H9 (cell line): ENCODE data around the gene CD2. TPM values are rescaled to one million over a fixed set of nuclear protein-coding genes. Genes with fewer than 3 reads are reported as not detected.

ENCODE experiments used
- DNase-seq: peaks from one replicate; pipeline ENCODE4 v3.0.0-alpha.2; 2017
- H2AFZ ChIP-seq: one replicate; pipeline ENCODE4 v1.6.1; 2013; ENCODE audit warnings: mild to moderate bottlenecking, low read length, control low read depth, moderate library complexity
- H2AK5ac ChIP-seq: 2 replicates; pipeline ENCODE4 v1.6.1; 2013; ENCODE audit warnings: low read length, control low read depth, mixed read lengths; ENCODE audit not compliant: insufficient read length
- H2BK120ac ChIP-seq: one replicate; pipeline ENCODE4 v1.6.1; 2013; ENCODE audit warnings: low read depth, mild to moderate bottlenecking, low read length, control low read depth, inconsistent platforms; ENCODE audit not compliant: poor library complexity, severe bottlenecking
- H2BK12ac ChIP-seq: 2 replicates; pipeline ENCODE4 v1.6.1; 2013; ENCODE audit warnings: low read length, control low read depth, mixed read lengths, low read depth; ENCODE audit not compliant: insufficient read length
- H2BK15ac ChIP-seq: 2 replicates; pipeline ENCODE4 v1.6.1; 2013; ENCODE audit warnings: low read depth, low read length, control low read depth
- H2BK20ac ChIP-seq: one replicate; pipeline ENCODE4 v1.6.1; 2013; ENCODE audit warnings: low read depth, mild to moderate bottlenecking, low read length, control low read depth, inconsistent platforms; ENCODE audit not compliant: poor library complexity, severe bottlenecking
- H2BK5ac ChIP-seq: 2 replicates; pipeline ENCODE4 v1.6.1; 2013; ENCODE audit warnings: low read length, control low read depth, mixed read lengths; ENCODE audit not compliant: insufficient read length
- H3K14ac ChIP-seq: 2 replicates; pipeline ENCODE4 v1.6.1; 2013; ENCODE audit warnings: low read length, control low read depth; ENCODE audit not compliant: insufficient read depth
- H3K18ac ChIP-seq: 2 replicates; pipeline ENCODE4 v1.6.1; 2013; ENCODE audit warnings: low read depth, mild to moderate bottlenecking, mixed read lengths, low read length, control low read depth; ENCODE audit not compliant: insufficient read length
- H3K23ac ChIP-seq: 2 replicates; pipeline ENCODE4 v1.6.1; 2013; ENCODE audit warnings: low read length, control low read depth, mixed read lengths, low read depth; ENCODE audit not compliant: insufficient read length
- H3K23me2 ChIP-seq: 2 replicates; pipeline ENCODE4 v1.6.1; 2013; ENCODE audit warnings: low read depth, mild to moderate bottlenecking, mixed read lengths, low read length, control low read depth; ENCODE audit not compliant: insufficient read length, poor library complexity, severe bottlenecking
- H3K27ac ChIP-seq: 2 replicates; pipeline ENCODE4 v1.5.1; 2013; ENCODE audit warnings: low read length, control low read depth, mixed read lengths, low read depth; ENCODE audit not compliant: insufficient read length
- H3K27me3 ChIP-seq: 2 replicates; pipeline ENCODE4 v1.6.1; 2013; ENCODE audit warnings: low read length, control low read depth, inconsistent platforms; ENCODE audit not compliant: insufficient read depth
- H3K4ac ChIP-seq: 2 replicates; pipeline ENCODE4 v1.6.1; 2013; ENCODE audit warnings: low read depth, mild to moderate bottlenecking, control low read depth, inconsistent platforms, low read length, moderate library complexity
- H3K4me1 ChIP-seq: 2 replicates; pipeline ENCODE4 v1.6.1; 2013; ENCODE audit warnings: low read length, control low read depth, inconsistent platforms; ENCODE audit not compliant: insufficient read depth
- H3K4me2 ChIP-seq: 2 replicates; pipeline ENCODE4 v1.6.1; 2013; ENCODE audit warnings: low read length, control low read depth, mixed read lengths; ENCODE audit not compliant: insufficient read length, insufficient read depth
- H3K56ac ChIP-seq: 2 replicates; pipeline ENCODE4 v1.6.1; 2013; ENCODE audit warnings: low read depth, mild to moderate bottlenecking, mixed read lengths, low read length, control low read depth; ENCODE audit not compliant: insufficient read length
- H3K79me1 ChIP-seq: 2 replicates; pipeline ENCODE4 v1.6.1; 2013; ENCODE audit warnings: low read depth, mild to moderate bottlenecking, moderate library complexity, low read length, control low read depth, inconsistent platforms; ENCODE audit not compliant: insufficient read depth, poor library complexity, severe bottlenecking
- H3K79me2 ChIP-seq: 2 replicates; pipeline ENCODE4 v1.6.1; 2013; ENCODE audit warnings: low read length, control low read depth, inconsistent platforms; ENCODE audit not compliant: insufficient read depth
- H3K9ac ChIP-seq: 2 replicates; pipeline ENCODE4 v1.6.1; 2013; ENCODE audit warnings: low read length, control low read depth, mixed read lengths; ENCODE audit not compliant: insufficient read length; ENCODE audit errors: extremely low read depth
- H3K9me3 ChIP-seq: one replicate; pipeline ENCODE4 v1.6.1; 2013; ENCODE audit warnings: low read depth, low read length, inconsistent platforms; ENCODE audit not compliant: control insufficient read depth
- H3T11ph ChIP-seq: one replicate; pipeline ENCODE4 v1.6.1; 2013; ENCODE audit warnings: mild to moderate bottlenecking, low read length, control low read depth, inconsistent platforms
- H4K20me1 ChIP-seq: one replicate; pipeline ENCODE4 v1.6.1; 2013; ENCODE audit not compliant: control insufficient read depth, insufficient read length, insufficient read depth
- H4K5ac ChIP-seq: 2 replicates; pipeline ENCODE4 v1.6.1; 2013; ENCODE audit warnings: low read depth, mild to moderate bottlenecking, mixed read lengths, low read length, control low read depth; ENCODE audit not compliant: insufficient read length
- H4K8ac ChIP-seq: replicated peaks from 2 replicates; pipeline ENCODE4 v1.6.1; 2013; ENCODE audit warnings: low read length, control low read depth, mixed read lengths, low read depth; ENCODE audit not compliant: insufficient read length
- H4K91ac ChIP-seq: 2 replicates; pipeline ENCODE4 v1.6.1; 2013; ENCODE audit warnings: low read depth, mild to moderate bottlenecking, moderate library complexity, mixed read lengths, low read length, control low read depth; ENCODE audit not compliant: insufficient read length
- H3K27ac Mint-ChIP-seq, 3 experiments: 2 replicates in 2 of 3; 3 replicates in 1 of 3; pipeline ENCODE4 v1.8.0; 2020 to 2021; ENCODE audit warnings: mixed read lengths in 3 of 3, mild to moderate bottlenecking in 1 of 3, moderate library complexity in 1 of 3
- H3K27me3 Mint-ChIP-seq: 2 replicates; pipeline ENCODE4 v1.8.0; 2021; ENCODE audit warnings: low read depth, mild to moderate bottlenecking, moderate library complexity, mixed read lengths
- H3K36me3 Mint-ChIP-seq, 3 experiments: 2 replicates in 2 of 3; 3 replicates in 1 of 3; pipeline ENCODE4 v1.8.0; 2020 to 2021; ENCODE audit warnings: low read depth in 3 of 3, mixed read lengths in 3 of 3; ENCODE audit not compliant: insufficient read depth in 1 of 3
- H3K4me1 Mint-ChIP-seq, 2 experiments: 2 replicates each; pipeline ENCODE4 v1.8.0; 2020; ENCODE audit warnings: mixed read lengths in 2 of 2
- H3K4me3 Mint-ChIP-seq, 2 experiments: 2 replicates in 1 of 2; 3 replicates in 1 of 2; pipeline ENCODE4 v1.8.0; 2020 to 2021; ENCODE audit warnings: mild to moderate bottlenecking in 2 of 2, mixed read lengths in 2 of 2, moderate library complexity in 1 of 2
- H3K9me3 Mint-ChIP-seq, 2 experiments: 2 replicates in 1 of 2; 3 replicates in 1 of 2; pipeline ENCODE4 v1.8.0; 2020; ENCODE audit warnings: mild to moderate bottlenecking in 2 of 2, mixed read lengths in 2 of 2, moderate library complexity in 1 of 2
- WGBS: extraction: QIAGEN DNeasy Blood & Tissue Kit; methylation state at CpG from one replicate; pipeline ENCODE4 v1.1.7; 2013; ENCODE audit warnings: missing lambda C conversion rate, low lambda C conversion rate, mixed read lengths; ENCODE audit not compliant: insufficient read length; ENCODE audit errors: extremely low coverage; 5-methylcytosine and 5-hydroxymethylcytosine counted together
- total RNA-seq: library from RNA; stranded (reverse); gene quantifications from 2 replicates; pipeline ENCODE4 v1.2.1, GENCODE V29; 2021
- TF ChIP-seq, protein P1 (sequence below): fragments of 200-600 bp; sonication (generic); conservative IDR thresholded peaks from 3 replicates; pipeline ENCODE4 v1.8.0; 2021; ENCODE audit warnings: antibody characterized with exemption, mild to moderate bottlenecking

CD2 gene
- total RNA-seq, 1 experiment from 2014 or later: not detected

DNA sequence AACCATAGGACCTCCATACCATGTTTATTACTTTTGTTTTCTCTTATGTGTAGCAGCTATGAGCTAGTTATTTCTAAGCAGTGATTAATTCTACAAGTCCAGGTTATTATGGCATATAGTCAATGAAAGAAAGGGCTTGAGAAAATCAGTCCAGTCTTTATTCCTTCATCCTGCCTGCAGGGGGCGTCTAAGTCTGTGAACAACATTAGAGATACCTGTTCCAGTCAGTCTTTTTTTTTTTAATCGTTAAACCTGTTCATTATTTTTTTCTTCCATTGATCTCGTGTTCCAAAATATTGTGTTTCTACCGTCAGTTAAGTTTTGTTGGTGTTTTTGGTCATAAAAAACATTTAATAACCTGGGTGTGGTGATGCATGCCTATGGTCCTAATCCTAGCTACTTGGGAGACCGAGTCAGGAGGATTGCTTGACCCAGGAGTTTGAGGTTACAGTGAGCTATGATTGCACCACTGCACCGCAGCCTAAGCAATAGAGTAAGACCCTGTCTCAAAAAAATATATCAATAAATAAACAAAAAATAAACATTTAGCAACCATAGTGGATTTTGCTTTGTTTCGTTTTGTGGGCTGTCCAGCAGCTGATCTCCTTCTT, 29.4 kb upstream of the CD2 start:
- Mint-ChIP-seq H3K27ac (no peak overlapping the region), H3K36me3 (no peaks in the 10 kb centered on the region), H3K4me1 (peaks cover 9 to 10% of the 10 kb centered on the region in 2 experiments), H3K27me3 (no peaks in the 10 kb centered on the region), H3K4me3 (no peak overlapping the region), H3K9me3 (peaks cover 0 to under 1% of the 10 kb centered on the region in 2 experiments; a peak in 2 of 5 replicates)
- Histone ChIP-seq H3K27ac (no peak overlapping the region), H3K56ac (no peak overlapping the region), H2BK15ac (no peak overlapping the region), H4K8ac (no peak overlapping the region), H3K4me1 (no peaks in the 10 kb centered on the region; the same call in 1 of the 2 replicates), H2BK20ac (no peak overlapping the region), H3K14ac (no peak overlapping the region), H3K23ac (no peak overlapping the region), H2BK5ac (no peak overlapping the region), H3K18ac (no peak overlapping the region), H4K91ac (no peak overlapping the region), H4K5ac (no peak overlapping the region), H4K20me1 (no peaks in the 10 kb centered on the region), H3K4ac (no peak overlapping the region), H2AFZ (no peak overlapping the region), H3K9me3 (no peaks in the 10 kb centered on the region), H3K27me3 (no peaks in the 10 kb centered on the region), H3K79me1 (no peaks in the 10 kb centered on the region), H3K4me2 (no peak overlapping the region), H3K23me2 (no peaks in the 10 kb centered on the region), H2BK120ac (no peak overlapping the region), H2BK12ac (no peak overlapping the region), H2AK5ac (no peak overlapping the region), H3K79me2 (no peaks in the 10 kb centered on the region), H3K9ac (no peak overlapping the region), H3T11ph (no peak overlapping the region)
- no CpG with 5 or more reads among the region's 7 CpGs for WGBS
- TF ChIP-seq, protein P1, sequence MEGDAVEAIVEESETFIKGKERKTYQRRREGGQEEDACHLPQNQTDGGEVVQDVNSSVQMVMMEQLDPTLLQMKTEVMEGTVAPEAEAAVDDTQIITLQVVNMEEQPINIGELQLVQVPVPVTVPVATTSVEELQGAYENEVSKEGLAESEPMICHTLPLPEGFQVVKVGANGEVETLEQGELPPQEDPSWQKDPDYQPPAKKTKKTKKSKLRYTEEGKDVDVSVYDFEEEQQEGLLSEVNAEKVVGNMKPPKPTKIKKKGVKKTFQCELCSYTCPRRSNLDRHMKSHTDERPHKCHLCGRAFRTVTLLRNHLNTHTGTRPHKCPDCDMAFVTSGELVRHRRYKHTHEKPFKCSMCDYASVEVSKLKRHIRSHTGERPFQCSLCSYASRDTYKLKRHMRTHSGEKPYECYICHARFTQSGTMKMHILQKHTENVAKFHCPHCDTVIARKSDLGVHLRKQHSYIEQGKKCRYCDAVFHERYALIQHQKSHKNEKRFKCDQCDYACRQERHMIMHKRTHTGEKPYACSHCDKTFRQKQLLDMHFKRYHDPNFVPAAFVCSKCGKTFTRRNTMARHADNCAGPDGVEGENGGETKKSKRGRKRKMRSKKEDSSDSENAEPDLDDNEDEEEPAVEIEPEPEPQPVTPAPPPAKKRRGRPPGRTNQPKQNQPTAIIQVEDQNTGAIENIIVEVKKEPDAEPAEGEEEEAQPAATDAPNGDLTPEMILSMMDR: peak; percentile 92
- no peak for DNase-seq
